OCI-LY3 (cell line): ENCODE data around the gene EPB41L5.
"Not testable (repeated sequence)": the region's sequence is repeated elsewhere in the genome, so short reads cannot be mapped to it uniquely, and the experiment has no call there.

Experiments
- CTCF ChIP-seq: fragments of 200-600, 300-600 bp; sonication (generic); IDR thresholded peaks from 2 replicates; pipeline ENCODE4 v1.5.1; 2014; ENCODE audit warnings: antibody characterized with exemption, low read length, low read depth
- EZH2phosphoT487 ChIP-seq: fragments of 200-600 bp; shearing (Covaris generic); IDR thresholded peaks from 2 replicates; pipeline ENCODE4 v1.6.1; 2018; ENCODE audit warnings: antibody characterized with exemption, mixed run types, low read depth

- TF ChIP-seq CTCF, EZH2phosphoT487: not testable (repeated sequence)
Observed at GRCh38 chr2:120022505-120022904, 9.6 kb downstream of the EPB41L5 start.
